Stimulated activated CD4-positive, alpha-beta T cell treated with anti-CD3 and anti-CD28 coated beads, Interleukin-15, amount 100 ng/mL, for 1 hour (primary cell): ENCODE results near the gene EMC8.

Experiments
- DNase-seq, 2 donors: peaks; one replicate each; pipeline ENCODE4 v3.0.0-alpha.2; 2020; ENCODE audit warnings: low read depth in 1 of 2, low spot score in 1 of 2

EMC8 gene

DNA sequence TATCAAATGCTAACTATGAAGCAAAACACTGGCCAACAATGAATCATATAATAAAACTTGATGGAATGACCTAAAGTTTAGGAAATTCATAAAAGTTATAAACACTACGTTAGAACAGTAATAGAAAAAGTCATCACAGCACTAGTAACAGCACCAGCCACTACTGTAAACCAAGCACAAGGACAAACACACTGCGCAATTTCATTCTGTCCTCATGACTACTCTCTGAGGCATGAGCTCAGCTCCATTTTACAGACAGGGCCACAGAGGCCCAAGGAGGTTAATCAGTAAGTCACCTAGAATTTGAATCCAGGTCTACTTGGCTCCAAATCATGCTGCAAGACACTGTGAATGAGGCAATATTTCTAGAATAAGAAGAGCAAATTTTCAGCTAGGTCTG, 13.4 kb downstream of the EMC8 start:
- no peak for DNase-seq

GRCh38 chr16:85784813-85785212, 14.5 kb downstream of the EMC8 start:
- DNase-seq: no peak

DNA sequence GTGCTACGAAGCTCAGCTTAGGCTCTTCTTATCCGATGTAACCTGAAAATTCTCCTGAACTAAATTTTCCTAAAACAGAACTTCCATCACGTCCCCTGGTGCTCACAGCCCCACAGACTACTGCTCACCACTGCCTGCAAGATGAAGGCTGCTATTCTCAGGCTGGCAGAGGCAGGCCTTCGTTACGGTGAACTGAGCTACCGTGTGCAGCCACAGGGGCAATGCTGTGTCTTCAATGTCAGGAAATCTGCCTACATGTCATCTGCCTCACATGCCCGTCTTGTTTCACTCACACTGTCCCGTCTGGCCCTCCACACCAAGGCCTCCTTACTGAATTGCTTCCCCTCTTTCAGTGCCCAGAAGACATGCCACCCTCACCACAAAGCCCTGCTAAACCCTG, 15.9 kb downstream of the EMC8 start:
- no peak for DNase-seq

- DNase-seq: no peak
Measured at GRCh38 chr16:85782451-85782850, 16.9 kb downstream of the EMC8 start.

DNA sequence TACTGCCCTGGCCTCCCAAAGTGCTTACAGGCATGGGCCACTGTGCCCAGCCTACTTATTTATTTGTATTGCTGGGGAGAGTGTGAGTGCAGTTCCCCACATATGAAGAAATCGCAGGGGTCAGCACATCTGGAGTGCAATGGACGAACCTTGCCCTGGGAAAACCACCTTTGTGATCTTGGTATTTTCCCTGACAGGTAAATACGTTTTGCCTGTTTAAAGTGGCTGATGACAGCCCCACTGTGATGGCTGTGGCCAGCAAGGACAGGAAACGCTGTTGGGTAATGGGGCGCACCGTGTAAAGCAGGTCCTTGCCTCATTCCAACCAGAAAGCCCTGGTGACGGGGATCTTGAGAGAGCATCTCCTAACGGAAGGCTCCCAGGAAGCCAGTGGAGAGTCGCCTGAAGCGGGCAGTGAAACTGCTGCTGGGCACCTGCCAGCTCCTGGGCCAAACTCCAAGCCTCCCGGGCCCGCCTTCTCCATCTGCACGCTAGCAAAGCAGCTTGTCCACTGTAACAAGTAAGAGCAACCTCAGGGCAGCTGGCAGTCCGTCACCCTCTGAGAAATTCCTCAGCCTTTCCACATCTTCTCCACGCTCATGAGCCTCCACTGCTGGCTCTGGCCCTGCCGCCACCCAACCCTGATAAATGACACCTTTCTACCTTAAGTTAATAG, 17.5 kb downstream of the EMC8 start:
- no peak for DNase-seq

DNA sequence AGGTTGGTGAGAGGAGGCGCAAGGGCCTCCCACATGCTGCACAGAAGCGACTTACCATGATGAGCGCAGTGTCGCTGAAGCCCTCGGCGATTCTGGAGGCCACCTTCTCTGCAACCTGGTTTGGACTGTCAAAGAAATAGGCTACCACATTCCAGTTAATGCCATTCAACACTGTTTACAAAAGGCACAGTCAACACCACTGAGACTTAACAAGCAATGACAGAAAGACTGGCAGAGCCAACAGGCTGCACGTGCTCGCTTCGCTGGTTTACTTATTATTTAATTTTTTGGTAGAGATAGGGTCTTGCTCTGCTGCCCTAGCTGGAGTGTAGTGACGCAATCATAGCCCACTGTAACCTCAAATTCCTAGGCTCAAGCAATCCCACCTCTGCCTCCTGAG, 18.2 kb downstream of the EMC8 start:
- DNase-seq: no peak

DNA sequence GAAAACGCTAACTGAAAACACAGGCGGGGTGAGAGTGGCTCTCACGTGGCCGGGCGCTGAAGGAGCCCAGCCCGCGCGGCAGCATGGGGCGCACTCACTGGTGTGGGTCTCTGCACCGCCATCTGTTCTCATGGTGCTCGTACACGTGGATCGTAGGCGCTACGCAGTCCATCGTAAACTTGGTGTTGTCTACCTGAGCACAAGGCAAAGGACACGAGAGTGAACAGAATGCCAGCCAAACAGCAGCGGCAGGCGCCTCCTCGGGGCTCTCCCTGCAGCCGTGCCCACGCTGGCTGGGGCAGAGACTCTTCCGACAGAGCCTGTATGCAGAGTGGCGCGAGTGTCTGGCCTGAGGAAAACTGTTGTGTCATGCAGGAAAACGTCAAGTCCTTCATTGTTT, 19.1 kb downstream of the EMC8 start:
- no peak for DNase-seq

- DNase-seq: no peak
Measured at GRCh38 chr16:85778873-85779272, 20.5 kb downstream of the EMC8 start.

DNA sequence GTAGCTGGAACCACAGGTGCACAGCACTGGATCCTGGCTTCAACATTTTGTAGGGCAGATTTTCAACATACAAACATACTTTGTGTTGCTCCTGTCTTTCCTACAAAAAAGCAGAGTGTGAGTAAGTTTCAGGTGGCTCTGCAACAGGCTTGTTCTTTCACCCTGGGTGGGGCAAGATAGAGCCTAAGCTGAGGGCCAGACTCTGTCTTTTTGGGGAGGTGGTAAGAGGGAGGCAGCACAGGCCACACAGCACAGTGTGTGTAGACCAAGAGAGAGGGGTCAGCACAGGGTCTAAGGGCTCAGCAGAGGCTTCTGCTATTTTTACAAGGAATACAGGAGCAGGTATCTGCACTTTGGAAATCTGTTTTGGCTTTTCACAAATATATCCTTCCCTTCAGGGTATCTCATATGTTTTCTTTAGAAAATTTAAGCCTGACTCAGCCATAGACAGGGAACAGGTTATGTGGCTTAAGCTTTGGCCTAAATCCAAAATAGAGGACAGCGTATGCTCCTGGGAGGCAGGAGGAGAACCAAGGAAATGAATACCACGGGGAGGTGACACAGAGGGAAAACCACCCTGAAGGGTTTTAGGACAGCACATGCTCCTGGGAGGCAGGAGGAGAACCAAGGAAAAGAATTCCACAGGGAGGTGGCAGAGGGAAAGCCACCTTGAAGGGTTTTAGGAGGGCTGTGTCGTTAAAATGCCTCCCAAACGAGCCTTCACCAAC, 21.6 kb downstream of the EMC8 start:
- no peak for DNase-seq

- no peak for DNase-seq
Measured at GRCh38 chr16:85774811-85775210, 24.5 kb downstream of the EMC8 start.

- no peak for DNase-seq
Measured at GRCh38 chr16:85774136-85774535, 25.2 kb downstream of the EMC8 start.

- DNase-seq: no peak
Measured at GRCh38 chr16:85773044-85773443, 26.3 kb downstream of the EMC8 start.

DNA sequence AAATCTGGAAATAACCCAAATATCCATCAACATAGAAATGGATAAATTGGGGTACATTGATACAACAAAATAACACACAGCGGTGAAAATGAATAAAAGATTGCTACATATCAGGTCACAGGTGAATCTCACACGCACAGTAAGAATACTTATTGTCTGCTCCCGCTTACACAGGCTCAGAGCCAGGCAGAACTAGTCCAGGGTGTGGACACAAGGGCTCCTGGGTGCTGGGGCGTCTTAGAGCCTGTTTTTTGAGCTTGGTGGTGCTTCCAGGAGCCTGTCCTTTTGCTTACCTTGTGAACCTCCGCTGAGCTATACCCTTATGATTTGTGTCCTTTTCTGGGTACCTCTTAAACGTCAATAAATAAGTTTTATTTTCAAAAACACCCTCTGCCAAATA, 28.6 kb downstream of the EMC8 start:
- DNase-seq: no peak

- no peak for DNase-seq
Measured at GRCh38 chr16:85768199-85768598, 31.1 kb downstream of the EMC8 start.

DNA sequence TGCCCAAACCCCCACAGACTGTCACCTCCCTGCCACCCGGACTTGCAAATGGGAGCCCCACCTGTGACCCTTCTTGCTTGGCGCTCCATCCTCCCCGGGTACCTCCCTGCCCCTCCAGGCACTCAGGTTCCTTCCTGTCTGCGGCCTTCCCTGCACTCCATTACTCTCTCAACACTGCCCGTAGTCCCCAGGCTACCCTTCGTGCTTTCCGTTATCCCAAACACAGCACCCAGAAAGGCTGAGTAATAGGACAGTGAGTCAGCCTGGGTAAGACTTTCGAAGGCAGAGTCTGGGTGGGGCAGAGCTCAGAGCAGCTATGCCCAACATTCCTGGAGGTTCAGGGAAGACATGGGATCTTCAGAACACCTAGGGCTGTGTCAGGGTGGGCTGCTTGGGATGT, 31.8 kb downstream of the EMC8 start:
- DNase-seq: no peak

DNA sequence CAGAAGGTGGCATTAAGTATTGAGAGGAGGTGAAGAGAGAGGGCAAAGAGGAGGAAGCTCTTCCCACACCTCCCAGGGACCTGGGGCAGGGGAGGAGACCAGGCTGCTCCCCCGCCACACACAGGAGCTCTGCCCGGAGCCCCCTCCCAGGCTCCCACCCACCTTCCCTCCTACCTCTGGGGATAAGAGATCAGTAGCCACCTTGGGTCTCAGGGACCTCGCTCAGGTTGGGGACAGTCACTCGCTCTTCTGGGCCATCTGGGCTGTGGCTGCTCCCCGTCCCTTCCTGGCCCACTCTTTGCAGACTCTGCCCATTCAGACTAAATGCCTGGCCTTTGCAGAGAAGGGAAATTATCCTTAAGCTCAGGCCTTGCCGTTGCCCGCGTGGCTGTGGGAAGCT, 33.6 kb downstream of the EMC8 start:
- DNase-seq: no peak

DNA sequence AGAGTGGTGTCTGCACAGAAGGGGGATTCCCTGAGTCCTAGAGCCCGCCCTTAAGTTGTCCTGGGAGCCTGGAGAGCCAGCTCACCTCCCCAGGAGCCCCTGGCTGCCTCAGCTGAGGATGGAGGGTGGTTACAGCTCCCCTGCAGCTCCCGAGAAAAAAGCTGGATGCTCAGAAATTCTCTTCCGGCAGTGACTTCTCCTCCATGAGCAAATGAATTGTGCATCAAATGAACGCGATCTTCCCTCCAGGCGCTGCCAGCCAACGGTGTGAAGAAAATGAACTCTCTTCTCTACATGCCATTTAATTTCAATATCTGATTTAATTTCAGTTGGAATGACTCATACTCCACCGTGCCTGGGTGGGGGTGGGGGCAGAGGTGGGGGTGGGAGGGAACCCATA, 34.1 kb downstream of the EMC8 start:
- DNase-seq: no peak

- DNase-seq: no peak
Measured at GRCh38 chr16:85763616-85764015, 35.7 kb downstream of the EMC8 start.

DNA sequence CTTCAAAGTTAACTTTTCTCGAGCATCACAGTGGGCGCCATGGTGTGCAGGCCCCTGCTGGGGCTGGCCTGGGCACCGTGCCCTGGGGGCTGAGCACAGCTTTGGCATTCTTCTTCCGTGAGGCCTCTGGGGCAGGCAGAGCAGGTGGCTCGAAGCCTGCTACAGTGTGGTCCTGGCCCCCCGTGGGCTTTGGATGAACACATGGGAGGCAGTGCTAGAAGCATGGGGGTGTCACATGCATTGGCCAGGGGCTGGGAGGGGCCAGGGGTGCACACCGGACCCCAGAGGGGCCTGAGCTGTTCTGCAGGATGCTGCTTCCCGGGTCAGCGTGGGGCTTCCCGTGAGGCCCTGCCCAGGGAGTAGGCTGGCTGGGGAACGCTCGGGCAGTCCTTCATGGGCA, 36.4 kb downstream of the EMC8 start:
- no peak for DNase-seq

DNA sequence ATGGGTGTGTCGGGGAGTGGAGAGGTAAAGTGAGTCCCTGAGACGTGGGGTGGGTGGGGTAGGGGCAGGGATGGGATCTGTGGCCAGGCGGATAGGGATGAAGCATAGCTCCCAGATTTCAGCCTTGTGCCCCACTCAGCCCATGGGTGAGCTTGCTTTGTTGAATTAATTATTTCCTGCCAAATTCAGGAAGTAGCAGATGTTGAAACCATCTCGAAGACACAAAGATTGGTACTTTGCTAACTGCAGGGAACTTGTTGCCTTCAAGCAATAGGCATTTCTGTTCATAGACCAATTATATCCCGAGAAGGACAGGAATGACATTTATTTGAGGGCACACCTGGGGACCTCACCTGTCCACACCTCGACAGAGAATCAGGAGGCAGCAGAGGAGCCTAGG, 37.5 kb downstream of the EMC8 start:
- no peak for DNase-seq

GRCh38 chr16:85759631-85760419, 39.5 kb downstream of the EMC8 start:
- DNase-seq: no peak

- no peak for DNase-seq
Measured at GRCh38 chr16:85759136-85759535, 40.2 kb downstream of the EMC8 start.
